Smooth muscle cell (in vitro differentiated cells): ENCODE measurements around the gene DYNLT2B. TPM values are rescaled to one million over a fixed set of nuclear protein-coding genes. Genes with fewer than 3 reads are reported as not detected.

ENCODE experiments used
- DNase-seq: peaks from one replicate; lab custom pipeline; 2025; ENCODE audit not compliant: unreplicated experiment; lab: John Stamatoyannopoulos, UW
- H2AFZ ChIP-seq: fragments of 200-600 bp; sonication (generic); 2 replicates; pipeline ENCODE4 v1.6.0; 2016; ENCODE audit warnings: antibody characterized with exemption, low read depth, mild to moderate bottlenecking
- H3F3A ChIP-seq: fragments of 200-600 bp; sonication (generic); 2 replicates; pipeline ENCODE4 v1.6.0; 2017; ENCODE audit warnings: antibody characterized with exemption, low read depth
- H3K27ac ChIP-seq: fragments of 200-600 bp; sonication (generic); 2 replicates; pipeline ENCODE4 v1.5.1; 2016; ENCODE audit warnings: low read depth, mild to moderate bottlenecking
- H3K27me3 ChIP-seq: fragments of 200-600 bp; sonication (generic); 2 replicates; pipeline ENCODE4 v1.6.1; 2016; ENCODE audit warnings: low read depth, mild to moderate bottlenecking
- H3K36me3 ChIP-seq: fragments of 200-600 bp; sonication (generic); 2 replicates; pipeline ENCODE4 v1.5.1; 2016; ENCODE audit warnings: low read depth
- H3K4me1 ChIP-seq: fragments of 200-600 bp; sonication (generic); 2 replicates; pipeline ENCODE4 v1.5.1; 2016; ENCODE audit warnings: low read depth
- H3K4me2 ChIP-seq: fragments of 200-600 bp; sonication (generic); 2 replicates; pipeline ENCODE4 v1.6.0; 2016; ENCODE audit warnings: mild to moderate bottlenecking
- H3K4me3 ChIP-seq: fragments of 200-600 bp; sonication (generic); 2 replicates; pipeline ENCODE4 v1.5.1; 2016; ENCODE audit warnings: mild to moderate bottlenecking
- H3K79me2 ChIP-seq: fragments of 200-600 bp; sonication (generic); 2 replicates; pipeline ENCODE4 v1.6.0; 2016; ENCODE audit warnings: low read depth, mild to moderate bottlenecking
- H3K9ac ChIP-seq: fragments of 200-600 bp; sonication (generic); 2 replicates; pipeline ENCODE4 v1.6.0; 2016; ENCODE audit warnings: low read depth
- H3K9me3 ChIP-seq: fragments of 200-600 bp; sonication (generic); replicated peaks from 2 replicates; pipeline ENCODE4 v1.5.1; 2016; ENCODE audit warnings: low read depth
- H4K20me1 ChIP-seq: fragments of 200-600 bp; sonication (generic); 2 replicates; pipeline ENCODE4 v1.6.0; 2016; ENCODE audit warnings: low read depth
- CTCF ChIP-seq: fragments of 200-600 bp; sonication (generic); IDR thresholded peaks from 2 replicates; pipeline ENCODE4 v1.5.1; 2017; ENCODE audit warnings: borderline replicate concordance, mild to moderate bottlenecking, antibody characterized with exemption; ENCODE audit not compliant: insufficient read depth, poor library complexity, severe bottlenecking
- WGBS: methylation state at CpG from one replicate; pipeline ENCODE4 v1.1.7; 2016; ENCODE audit warnings: low lambda C conversion rate; 5-methylcytosine and 5-hydroxymethylcytosine counted together
- polyA plus RNA-seq: library from polyadenylated mRNA; unstranded; fragments of >200 nt; fragmentation: Nextera tagmentation; extraction: Ambion mirVana; gene quantifications from 2 replicates; pipeline ENCODE4 v1.2.1, GENCODE V29; 2016
- total RNA-seq: library from RNA; depleted of rRNA; stranded (reverse); fragments of >200 nt; gene quantifications from 2 replicates; pipeline ENCODE4 v1.2.3, GENCODE V29; 2014

DYNLT2B gene
- total and polyA plus RNA-seq, 2 experiments from 2014 or later: 22.8 to 24.5 TPM

GRCh38 chr3:196336319-196337145, 18.5 kb upstream of the DYNLT2B start:
- no peaks in the 10 kb centered on the region for H3K9me3 ChIP-seq
- no peaks in the 10 kb centered on the region for H3K4me1 ChIP-seq
- no peak overlapping the region for H3K4me3 ChIP-seq
- H3K36me3 ChIP-seq: no peaks in the 10 kb centered on the region
- no peaks in the 10 kb centered on the region for H3F3A ChIP-seq
- no peak overlapping the region for H3K27ac ChIP-seq
- no peak overlapping the region for H3K4me2 ChIP-seq
- H3K79me2 ChIP-seq: no peaks in the 10 kb centered on the region
- H2AFZ ChIP-seq: no peak overlapping the region
- H3K27me3 ChIP-seq: no peaks in the 10 kb centered on the region
- no peak for DNase-seq
- WGBS: 92% methylated on average over 17 of the region's 17 CpGs
- H3K9ac ChIP-seq: no peak overlapping the region
- TF ChIP-seq CTCF: no peak
- H4K20me1 ChIP-seq: no peaks in the 10 kb centered on the region

GRCh38 chr3:196335503-196335948, 17.5 kb upstream of the DYNLT2B start:
- Histone ChIP-seq H3K9me3 (no peaks in the 10 kb centered on the region), H3K4me1 (no peaks in the 10 kb centered on the region), H3F3A (no peaks in the 10 kb centered on the region), H3K36me3 (no peaks in the 10 kb centered on the region), H3K4me2 (no peak overlapping the region), H3K27me3 (no peaks in the 10 kb centered on the region), H4K20me1 (no peaks in the 10 kb centered on the region), H2AFZ (no peak overlapping the region), H3K4me3 (no peak overlapping the region), H3K27ac (no peak overlapping the region), H3K9ac (no peak overlapping the region), H3K79me2 (no peaks in the 10 kb centered on the region)
- TF ChIP-seq CTCF: no peak
- 82% methylated on average over 11 of the region's 12 CpGs for WGBS
- DNase-seq: no peak

- no peak overlapping the region for H2AFZ ChIP-seq
- WGBS: no CpG with 5 or more reads among the region's 1 CpG
Measured at GRCh38 chr3:196334982-196335381, 16.9 kb upstream of the DYNLT2B start.

More at GRCh38 chr3:196334982-196335381, 16.9 kb upstream of the DYNLT2B start:
- H3K9me3 ChIP-seq: no peaks in the 10 kb centered on the region
- no peaks in the 10 kb centered on the region for H3K4me1 ChIP-seq
- H3K36me3 ChIP-seq: no peaks in the 10 kb centered on the region
- no peaks in the 10 kb centered on the region for H3F3A ChIP-seq
- no peaks in the 10 kb centered on the region for H4K20me1 ChIP-seq
- H3K4me2 ChIP-seq: no peak overlapping the region
- H3K27ac ChIP-seq: no peak overlapping the region
- H3K9ac ChIP-seq: no peak overlapping the region
- H3K4me3 ChIP-seq: no peak overlapping the region
- H3K79me2 ChIP-seq: no peaks in the 10 kb centered on the region
- H3K27me3 ChIP-seq: no peaks in the 10 kb centered on the region
- TF ChIP-seq CTCF: no peak
- no peak for DNase-seq
